Measurements from ENCODE around the gene FAM163B.
A peak's percentile ranks its signal among the peaks of the same experiment; 100 is the strongest.

FAM163B gene

DNA sequence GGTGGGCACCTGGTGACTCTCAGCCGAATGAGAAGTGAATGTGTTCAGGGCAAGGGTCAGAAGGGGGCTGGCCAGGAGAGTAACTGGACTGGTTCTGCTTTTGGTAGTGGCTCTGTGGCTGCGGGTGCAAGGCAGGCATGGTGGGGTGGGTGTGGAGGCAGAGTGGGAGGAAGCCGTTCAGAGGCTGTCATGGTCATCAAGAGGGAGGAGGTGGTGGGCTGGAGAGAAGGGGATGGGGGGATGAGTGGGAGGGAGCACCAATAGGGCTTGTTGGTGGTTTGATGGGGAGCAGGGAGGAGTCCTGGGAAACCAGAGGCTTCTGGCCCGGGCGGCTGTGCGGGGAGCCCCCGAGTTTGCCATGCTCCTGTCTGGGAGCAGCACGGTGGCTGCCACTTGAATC lies 13.3 kb downstream of the FAM163B start:
- no peak for DNase-seq

DNA sequence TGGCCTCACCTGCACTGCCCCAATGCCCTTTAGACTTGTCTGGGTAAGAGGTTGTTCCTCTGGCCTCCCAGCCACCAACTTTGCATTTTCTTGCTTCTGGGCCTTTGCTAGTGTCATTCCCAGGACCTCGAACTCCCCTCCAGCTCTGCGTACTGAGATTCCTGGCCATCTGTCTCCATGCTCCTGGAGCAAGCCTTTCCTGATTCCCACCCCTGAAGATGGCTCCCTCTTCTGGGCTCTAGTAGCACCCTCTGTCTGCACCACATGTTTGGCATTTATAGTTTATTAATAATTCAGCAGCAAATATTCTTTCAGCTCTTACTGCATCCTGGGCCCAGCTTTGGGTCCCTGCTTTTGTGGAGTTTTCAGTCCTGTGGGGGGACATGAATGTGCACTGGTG lies 14.9 kb downstream of the FAM163B start:
- no peak for DNase-seq

DNA sequence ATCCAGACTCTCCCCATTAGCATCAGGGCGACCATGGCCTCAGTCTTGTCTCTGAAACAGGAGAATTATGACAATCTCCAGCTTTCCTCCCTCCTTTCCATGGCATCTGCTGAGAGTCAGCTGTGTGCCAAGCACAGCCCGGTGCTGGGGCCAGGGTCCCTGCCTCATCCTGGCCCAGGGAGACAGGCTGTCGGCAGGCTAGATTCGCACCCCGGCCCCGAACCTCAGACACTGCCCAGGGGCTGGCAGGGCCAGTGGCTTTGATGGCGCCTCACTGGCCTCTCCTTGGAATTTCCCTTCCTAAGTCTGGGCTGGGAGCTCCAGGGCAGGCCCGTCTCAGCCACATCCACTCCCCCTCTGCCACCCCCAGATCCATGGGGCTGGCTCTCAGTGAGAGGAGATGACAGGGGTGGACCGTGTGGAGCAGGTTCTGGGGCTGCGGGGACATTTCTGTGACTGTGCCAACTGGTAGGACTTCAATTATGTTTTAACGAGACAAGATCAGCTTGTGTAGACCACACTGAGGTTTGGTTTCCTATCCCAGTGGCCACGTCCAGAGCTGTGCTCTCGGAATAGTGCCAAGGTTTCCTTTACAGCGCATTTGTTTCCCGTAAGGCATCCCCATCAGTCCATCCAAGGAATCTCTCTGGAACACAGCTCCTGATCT lies 15.5 kb downstream of the FAM163B start:
- DNase-seq, result no peak

DNA sequence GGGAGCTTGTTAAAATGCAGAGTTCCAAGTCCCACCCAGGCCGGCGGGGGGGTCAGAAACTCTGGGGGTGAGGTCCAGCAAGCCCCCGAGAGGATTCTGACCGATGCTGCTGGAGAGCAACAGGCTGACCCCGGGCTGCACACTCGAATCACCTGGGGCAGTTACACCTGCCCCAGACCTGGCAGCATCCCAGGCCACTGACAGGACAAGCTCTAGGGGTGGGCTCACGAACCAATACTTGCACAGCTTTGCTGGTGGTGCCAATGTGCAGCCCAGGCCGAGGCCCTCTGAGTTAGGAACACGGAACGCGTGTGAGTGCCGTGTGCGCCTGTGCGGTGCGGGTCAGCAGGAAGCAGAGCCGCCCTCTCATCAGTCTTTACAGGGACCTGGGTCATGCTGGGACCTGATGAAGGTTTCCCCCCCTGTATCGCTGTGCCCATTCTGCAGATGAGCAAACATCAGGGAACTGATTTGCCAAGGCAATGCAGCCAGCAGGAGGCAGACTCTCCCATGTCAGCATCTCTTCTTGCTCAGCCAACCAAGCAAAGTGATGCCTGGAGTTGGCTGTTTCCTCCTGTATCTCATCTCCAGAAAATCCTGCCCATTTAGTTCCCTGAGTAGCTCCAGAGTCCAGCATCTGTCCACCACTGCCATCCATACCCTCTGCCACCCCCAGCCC lies 16.3 kb downstream of the FAM163B start:
- no peak for DNase-seq

DNA sequence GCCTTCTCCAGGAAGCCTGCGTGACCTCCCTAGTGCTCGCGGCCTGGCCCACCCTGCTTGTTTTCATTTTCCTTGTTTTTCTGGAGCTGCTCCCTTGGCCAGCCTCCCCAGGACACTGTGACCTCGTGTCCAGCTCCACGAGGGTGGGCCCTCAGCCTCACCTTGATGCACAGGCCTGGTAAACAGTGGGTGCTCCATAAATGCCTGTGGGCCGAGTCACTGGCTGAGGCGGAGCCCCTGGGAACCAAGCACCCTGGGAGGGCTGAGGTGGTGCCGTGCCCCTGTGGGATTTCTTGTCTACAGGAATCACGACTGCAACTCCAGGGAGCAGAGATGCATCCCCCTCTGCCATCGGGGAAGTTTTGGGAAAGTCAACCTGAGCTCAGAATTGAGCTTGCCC lies 17.2 kb downstream of the FAM163B start:
- DNase-seq, result no peak

DNA sequence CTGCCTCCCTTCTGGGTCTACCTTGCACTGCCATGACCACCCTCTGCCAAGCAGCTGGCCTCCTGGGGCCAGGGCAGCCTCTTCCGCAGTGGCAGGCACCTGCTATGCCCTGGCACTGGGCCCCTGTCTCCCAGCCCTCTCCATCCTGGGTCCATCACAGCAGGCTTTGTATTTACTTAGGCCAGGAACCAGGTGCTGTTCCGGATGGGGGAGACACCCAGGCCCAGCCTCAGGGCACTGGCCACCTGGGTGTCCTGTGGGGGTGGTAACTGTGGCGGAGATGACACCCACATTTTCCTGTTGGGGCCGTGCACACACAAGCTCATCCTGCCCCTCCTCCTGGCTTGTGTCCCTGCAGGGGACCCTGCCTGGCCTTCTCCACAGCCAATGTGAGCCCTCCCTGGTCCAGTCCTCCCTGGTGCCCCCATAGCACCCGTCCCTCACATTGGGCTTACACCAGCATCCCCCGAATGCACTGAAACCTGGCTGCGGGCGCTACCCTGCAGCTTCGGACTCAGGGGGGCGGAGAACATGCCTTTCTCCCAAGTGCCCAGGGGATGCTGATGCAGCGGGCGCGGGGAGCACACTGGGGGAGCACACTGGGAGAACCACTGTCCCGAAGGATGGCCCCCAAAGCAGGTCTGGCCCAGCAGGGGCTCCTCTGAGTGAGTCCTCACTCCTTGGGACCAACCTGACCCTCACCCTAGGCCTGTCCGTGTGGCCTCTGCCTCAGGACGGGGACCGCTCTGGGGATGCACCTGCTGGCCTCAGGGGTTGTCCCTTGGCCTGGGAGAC lies 17.9 kb downstream of the FAM163B start:
- DNase-seq, result no peak

DNA sequence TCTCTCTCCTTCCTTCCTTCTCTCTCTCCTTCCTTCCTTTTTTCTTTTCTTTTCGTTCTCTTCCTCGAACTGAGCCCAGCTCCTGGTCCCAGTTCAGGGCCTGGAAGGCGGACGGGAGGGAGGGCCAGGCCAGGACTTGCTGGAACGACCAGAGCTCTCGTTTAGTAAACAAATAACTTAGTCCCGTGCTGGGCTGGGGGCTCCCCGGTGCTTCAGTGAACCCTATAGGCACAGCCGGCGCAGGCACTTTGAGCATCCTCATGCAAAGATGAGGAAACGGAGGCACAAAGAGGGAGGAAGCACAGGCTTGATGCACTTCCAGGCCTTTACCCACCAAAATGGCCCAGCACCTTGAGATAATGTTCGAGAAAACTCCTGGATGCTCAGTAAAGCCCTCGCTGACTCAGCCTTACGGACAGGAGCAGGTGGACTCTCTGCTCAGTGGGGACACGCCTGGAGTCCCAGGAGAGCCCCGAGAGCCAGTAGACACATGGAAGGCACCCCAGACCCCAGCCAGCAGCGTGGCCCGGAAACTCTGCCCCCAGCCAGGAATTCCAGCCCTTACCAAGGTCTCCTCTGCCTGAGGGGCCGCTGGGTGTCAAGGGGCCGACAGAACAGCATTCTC lies 18.8 kb downstream of the FAM163B start:
- no peak for DNase-seq

DNA sequence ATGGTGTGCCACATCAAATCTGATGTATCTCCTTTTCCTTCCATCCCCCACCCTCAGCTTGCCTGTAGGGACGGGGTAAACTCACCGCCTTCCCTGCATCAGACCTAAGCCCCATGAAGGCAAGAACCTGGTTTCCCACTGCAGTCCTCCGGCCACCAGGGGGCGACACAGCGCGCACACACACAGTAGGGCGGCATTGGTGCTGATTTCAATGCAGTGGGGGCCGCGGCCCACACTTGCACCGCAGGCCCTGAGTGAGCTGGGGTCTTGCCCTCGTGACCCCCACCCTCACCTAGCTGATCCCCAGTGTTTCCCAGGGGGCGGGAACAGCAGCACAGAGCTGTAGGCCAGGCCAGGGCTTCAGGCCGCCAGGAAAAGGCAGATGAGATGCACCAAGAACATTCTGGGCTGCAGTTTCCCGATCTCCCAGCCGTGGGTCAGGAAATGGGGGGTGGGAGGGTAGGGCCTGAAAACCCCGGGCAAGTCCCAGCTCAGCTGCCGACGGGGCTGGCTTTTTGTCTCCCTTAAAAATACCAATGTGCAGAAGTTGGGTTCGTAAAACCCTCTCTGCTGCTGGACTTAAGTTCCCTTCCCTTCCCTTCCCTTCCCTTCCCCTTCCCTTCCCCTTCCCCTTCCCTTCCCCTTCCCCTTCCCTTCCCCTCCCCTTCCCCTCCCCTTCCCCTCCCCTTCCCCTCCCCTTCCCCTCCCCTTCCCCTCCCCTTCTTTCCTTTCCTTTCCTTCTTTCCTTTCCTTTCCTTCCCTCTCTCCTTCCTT lies 19.5 kb downstream of the FAM163B start:
- DNase-seq, result peak; percentile 49

DNA sequence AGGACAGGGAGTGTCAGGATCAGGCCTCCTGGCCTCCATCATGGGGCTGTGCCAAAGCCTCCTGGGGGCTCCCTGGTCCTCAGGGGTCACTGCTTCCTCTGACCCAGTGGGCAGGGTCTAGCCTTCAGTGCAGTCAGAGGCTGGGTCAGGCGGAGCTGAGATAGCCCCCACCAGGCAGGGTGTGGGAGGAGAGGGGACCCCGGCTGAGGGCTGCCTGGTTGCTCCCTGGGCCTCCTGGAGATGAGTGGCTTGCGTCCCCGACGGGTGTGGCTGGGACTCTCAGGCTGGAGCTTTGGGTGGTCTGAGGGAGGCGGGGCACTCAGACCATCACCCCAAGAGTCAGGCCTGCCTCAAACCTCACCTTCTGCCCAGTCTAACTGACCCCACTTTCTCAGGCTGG lies 21.7 kb downstream of the FAM163B start:
- no peak for DNase-seq

DNA sequence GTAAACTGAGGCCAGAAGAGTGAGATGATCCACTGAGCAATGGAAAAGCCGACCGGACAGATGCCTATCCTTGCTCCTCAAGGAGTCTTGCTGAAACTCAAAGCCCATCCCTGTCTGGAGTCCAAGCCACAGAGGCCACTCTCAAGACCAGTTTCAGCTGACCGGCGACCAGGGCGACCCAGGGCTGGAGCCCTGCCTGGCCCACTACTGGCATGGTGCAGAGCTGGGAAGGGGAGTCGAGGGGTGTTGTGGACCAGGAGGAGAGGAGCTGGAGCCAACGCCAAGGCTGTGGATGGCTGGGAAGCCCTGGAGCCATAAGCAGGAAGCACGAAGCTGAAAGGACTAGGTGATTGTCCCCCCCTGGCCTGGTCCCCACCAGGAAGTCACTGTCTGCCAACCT lies 22.1 kb downstream of the FAM163B start:
- no peak for DNase-seq

DNA sequence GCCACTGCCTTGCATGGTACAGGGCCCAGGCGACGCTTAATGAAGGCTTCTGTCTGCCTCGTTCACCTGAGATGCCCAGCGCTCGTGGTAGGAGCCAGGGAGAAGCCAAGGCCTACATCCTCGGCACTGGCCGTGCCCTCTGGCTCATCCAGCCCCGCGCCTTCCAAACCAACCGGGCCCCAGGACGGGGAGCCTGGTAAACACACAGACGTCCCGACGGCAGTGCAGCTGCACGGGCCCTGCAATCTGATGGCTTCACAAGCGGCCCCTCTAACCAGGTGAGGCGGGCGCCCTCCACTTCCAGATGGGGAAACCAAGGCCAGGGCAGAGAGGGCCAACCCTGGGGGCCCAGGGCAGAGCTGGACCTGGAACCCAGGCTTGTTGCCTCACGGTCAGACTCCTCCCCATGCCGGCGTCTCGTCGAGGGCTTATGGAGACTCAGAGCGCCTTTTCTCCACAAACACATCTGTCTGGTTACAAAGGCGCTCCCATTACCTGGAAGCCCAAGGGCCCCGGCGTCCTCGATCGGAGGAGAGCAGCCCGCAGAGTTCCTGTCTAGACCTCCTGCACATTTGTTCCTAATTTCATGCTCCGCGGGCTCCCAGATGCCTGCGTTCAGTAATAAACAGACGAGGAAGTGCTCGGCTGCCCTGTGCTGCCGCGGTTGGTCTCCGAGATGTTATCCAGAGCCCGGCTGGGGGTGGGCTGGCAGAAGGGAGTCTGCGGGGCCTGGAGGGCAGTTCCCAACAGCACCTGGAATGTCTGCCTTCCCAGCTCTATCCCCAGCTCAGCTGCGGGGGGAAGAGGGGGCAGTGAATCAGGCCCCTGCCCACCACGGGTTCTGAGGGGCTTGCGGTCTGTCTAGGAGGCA lies 23.5 kb downstream of the FAM163B start:
- DNase-seq, result no peak

DNA sequence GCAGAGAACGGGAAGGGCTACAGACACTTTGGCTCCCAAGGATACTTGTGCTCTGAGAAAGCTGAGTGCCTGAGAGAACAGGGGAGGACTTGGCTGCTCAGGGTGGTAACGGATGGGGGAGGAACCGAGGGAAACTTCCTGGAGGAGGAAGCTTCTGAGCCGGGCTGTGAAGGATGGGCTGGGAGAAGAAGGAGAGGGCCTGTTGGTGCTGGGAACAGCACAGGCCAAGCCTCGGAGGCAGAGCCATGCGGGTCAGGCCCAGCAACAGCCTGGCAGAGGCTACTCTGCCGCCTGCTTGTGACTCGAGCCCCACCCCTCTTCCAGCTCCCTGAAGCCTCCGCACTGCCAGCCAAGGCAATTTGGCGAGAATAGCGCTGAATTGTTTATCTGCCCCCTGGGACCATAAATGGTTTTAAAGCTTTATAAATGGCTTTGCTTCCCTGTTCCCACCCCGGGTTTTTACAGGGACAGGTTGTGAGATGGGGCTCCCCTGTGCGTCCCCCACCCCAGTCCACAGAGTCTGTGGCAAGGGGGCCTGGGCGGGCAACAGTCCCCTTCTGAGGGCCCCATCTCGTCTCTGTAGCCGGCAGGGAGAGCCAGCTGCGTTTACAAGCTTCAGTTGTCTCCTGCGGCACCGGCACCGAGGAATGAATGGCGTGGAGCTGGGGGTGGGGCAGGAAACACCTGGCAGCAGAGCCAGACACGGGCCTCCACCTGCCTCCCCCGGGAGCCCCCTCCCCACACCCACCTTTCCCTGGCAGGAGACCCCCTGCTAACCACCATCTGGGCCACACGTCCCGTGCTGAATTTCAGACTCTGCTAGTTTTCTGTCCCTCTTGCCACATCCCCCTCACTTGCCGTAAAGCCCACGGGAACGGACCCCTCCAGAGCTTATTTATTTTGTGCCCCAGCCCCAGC lies 24.4 kb downstream of the FAM163B start:
- DNase-seq, result no peak

DNA sequence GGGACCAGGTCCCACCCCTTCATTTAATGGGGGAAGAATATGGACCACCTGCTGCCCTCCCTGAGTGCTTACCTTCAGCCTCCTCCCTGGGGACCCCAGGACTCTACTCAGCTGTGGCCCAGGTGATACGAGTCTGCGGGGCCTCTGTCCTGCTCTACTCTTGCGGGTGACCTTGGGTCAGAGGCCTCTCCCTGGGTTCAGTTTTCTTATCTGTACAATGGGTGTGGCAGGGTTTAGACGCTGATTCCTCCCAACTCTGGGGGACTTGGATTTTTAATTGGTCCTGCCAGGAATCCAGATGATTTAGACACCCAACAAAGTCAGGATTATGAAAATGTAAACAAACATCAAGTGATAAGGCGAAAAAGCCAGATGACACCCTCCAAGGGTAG lies 25.0 kb downstream of the FAM163B start:
- no peak for DNase-seq

DNA sequence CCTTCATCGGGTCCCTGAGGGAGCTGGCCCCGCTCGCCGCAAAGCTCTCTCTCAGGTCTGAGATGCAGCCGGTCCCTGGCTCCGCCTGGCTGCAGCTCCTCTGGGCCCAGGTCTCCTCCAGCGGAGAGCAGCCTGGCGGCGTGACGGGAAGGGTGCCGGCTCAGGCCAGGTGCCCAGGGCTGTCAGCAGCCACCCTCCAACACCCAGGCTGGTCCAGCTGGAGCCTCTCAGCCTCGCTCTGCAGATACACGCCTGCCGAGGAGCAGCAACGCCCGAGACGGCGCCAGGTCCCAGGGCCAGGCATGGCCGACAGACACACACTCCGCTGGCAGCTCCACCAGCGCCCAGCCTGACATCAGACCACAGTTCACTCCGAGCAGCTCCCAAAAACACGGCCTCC lies 25.6 kb downstream of the FAM163B start:
- DNase-seq, result no peak

DNA sequence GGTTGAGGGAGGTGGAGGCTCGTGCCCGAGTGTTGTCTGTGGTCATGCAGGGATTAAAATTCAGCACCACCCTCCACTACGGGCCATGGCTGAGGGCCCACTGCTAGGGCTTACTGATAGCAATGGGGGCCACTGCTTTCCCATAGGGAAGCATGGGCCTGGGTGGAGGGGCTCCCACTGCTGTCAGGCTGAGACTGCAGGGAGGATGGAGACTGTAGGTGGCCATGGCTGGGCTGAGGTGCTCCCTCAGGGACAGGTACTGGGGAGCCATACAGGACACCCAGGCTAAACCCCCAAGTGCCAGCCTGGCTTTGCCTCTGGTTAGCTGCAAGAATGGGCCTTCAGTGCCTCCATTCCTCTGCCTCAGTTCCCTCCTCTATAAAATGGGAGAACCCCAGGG lies 26.1 kb downstream of the FAM163B start:
- no peak for DNase-seq

DNA sequence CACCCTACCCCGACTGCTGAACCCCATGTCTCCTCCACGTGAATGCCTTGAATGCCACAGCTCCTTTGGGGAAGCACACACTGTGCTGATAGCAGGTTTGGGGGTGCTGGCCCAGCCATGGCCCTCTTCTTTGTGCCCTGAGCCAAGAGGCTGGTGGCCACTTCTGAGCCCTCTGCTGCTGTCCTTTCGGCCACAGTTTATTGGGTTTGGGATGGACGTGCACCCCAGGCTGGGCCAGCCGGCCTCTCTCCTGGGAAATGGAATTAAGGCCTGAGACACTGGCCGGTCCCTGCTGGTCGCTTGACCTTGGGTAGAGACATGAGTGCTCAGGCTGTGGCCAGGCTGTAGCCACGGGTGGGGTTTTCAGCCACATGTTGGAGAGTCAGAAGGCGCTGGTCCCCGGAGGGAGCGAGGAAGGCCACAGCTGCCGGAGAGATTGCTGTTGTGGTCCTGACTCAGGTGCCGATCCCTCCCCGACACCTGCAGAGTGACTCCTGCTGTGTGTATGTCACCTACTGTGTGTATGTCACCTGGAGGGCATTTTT lies 26.6 kb downstream of the FAM163B start:
- no peak for DNase-seq

DNA sequence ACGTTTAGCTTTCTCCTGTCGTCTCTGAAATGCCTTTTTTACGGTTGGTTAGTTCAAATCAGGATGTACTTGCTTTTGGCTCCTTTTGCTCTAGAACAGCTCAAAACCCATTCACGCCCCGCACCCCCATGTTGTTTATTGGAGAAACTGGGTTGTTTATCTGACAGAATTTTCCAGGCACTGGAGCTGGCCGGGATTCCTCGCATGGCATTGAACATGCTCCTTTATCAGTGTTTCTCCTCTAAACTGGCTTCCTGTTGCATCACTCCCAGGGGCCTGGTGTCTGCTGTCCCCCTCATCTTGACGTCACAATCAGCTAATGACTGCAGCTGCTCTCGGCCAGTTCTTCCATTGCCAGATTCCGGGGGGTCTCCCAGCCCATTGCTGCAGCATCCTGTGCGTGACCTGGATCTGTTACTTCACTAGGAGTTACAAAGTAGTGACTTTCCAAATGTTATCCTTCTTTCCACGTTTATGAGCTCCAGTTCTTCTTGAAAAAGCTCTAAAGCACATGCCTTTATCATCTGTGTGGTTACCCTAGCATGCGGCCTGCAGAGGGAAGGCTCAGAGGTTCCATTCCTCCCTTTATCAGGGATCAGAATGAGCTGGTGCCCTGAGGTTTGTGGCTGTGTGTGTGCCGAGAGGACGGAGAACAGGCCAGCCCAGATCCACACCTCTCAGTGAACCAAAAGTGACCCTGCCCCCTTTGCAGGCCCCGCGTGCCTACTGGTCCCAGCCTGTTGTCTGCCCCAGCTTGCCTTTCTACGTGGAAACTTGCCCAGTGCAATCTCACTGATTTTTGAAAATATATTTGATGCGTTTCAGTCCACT lies 27.5 kb downstream of the FAM163B start:
- no peak for DNase-seq

DNA sequence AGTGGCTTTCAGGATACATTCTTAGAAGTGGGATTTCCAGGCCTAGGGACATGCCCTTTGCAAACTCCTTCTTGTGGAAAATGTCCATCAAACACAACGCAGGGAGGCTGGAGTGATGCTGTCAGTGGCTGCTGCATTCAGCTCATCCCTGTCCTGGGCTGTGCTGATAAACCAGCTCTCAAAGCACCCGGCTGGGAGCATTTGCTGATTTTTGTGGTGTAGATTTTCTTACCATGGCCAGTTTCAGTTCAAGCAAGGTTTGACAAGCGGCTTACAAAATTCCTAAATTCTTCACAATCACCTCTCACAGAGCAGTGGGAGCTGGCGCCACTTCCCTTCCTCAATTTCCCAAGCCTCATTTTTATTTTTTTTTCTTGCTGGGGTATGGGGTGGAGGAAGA lies 28.2 kb downstream of the FAM163B start:
- DNase-seq, result no peak

DNA sequence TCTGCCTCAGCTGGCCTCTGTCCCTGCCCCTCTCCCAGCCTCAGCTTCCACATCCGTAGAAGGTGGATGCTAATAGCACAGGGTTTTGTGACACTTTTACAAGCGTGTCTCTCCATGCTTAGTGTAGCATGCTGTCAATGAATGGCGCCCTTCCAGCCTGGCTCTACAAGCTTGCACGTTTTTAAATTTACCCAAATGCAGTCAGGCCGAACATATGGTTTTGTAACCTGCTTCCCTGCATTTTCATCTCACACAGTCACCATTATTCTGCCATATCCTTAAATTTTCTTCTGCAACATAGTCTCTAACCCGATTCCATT lies 28.8 kb downstream of the FAM163B start:
- no peak for DNase-seq

Data from stimulated activated CD4-positive, alpha-beta T cell treated with anti-CD3 and anti-CD28 coated beads, Interleukin-4, amount 100 ng/mL, for 24 hours (primary cell).